Fibroblast of skin of left biceps (primary cell): Measurements from ENCODE around the gene MRPL23.

ENCODE experiments used
- DNase-seq, 2 experiments: peaks; one replicate each; pipeline ENCODE4 v3.0.0-alpha.2; 2013; ENCODE audit warnings: low read depth in 2 of 2

Gene MRPL23

DNA sequence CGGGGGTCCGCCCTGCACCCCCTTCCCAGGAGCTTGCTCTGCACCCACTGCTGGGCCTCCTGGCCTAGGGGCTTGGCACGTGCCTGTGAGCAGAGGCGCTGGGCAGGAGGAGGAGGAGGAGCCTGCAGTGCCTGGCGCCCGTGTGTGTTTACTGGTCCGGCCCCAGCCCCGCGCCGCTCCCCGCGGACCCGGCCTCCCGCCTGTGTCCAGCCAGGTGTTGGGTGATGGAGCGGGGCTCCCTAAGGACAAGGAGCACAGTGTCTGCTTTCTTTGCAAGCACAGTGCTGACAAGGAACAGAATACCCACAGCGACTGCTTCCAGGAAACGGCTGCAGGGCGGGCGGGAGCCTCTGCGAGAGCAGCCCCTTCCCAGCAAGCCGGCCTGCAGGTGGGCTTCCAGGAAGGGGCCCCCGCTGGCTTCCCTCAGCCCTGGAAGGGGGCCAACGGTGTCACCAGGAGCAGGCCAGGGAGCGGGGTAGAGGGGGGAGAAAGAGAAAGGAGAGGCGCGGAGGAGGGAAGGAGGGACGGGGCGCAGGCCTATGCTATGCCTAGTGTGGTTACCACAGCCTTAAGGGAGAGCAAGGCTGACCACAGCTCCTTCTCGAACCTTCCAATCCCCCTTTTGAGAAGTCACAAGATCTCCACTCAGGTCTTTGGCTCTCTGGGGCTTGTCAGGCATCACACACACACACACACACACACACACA lies 43.9 kb downstream of the MRPL23 start:
- no peak for DNase-seq

DNA sequence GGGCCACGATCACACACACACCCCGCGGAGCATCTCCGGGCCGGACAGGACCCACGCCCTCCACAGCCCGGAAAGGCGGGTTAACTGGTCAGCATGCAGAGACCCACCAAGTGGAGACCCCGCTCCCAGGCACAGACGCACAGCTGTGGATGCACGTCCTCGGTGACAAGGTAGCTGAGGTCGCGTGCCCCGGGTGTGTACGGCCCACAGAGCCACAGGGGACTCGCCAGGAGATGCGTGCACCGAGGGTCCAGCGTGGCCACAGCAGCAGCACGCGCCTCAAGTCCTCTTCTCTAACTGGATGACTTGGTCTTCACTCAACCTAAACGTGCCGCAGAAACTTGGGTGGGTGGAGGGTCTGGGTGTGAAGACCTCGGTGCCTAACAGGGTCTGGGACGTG lies 45.0 kb downstream of the MRPL23 start:
- no peak for DNase-seq

- no peak for DNase-seq
Measured at GRCh38 chr11:1994121-1994520, 47.0 kb downstream of the MRPL23 start.

GRCh38 chr11:1997755-1998154 lies 50.6 kb downstream of the MRPL23 start, which contains the start of gene H19:
Gene H19, minus strand, starts transcription at chr11:1997842.
- DNase-seq = no peak

DNA sequence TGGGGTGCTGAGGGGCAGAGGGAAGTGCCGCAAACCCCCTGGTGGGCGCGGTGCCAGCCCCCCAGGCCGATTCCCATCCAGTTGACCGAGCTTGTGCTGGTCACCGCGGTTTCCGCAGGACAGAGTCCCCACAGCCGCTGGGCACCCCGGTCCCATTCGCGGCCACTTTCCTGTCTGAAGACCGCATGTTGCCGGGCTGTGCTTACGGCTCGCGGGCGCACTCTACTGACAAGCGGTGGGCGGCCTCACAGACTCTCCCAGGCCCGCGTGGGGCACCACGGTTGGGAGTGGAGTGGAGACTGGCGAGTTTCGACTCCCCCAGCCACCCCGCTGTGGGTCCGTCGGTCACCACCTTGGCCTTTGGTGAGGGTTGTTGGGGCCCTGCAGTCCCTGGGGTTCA lies 51.2 kb downstream of the MRPL23 start:
- DNase-seq = no peak

- no peak for DNase-seq
Measured at GRCh38 chr11:1998861-1999260, 51.7 kb downstream of the MRPL23 start.

DNA sequence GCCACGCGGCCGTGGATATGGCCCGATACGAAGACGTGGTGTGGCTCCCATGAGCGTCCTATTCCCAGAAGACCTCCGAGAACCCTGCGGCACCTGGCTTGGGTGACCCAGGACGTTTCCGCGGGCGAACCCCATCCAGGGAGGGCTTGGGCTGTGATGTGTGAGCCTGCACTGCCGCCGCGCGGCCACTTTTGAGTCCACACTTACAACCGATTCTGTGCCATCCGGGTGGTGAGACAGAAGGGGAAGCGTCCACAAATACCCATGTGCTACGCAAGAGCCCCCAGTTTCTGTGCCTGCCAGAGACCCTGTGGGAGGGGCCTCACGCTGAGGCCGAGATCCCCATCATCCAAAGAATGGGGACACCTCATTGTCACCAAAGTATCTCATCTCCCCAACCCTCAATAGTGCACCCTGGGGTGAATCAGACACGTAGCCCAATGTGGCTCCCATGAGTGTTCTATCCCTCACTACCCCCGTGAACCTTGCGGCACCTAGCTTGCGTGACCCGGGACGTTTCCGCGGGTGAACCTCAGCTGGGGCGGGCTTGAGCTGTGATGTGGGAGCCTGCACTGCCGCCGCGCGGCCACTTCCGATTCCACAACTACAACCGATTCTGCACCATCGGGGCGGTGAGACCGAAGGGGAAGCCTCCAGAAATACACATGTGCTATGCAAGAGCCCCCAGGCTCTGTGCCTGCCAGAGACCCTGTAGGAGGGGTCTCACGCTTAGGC lies 55.1 kb downstream of the MRPL23 start:
- no peak for DNase-seq

- no peak for DNase-seq
Measured at GRCh38 chr11:2002807-2003206, 55.7 kb downstream of the MRPL23 start.

GRCh38 chr11:2004466-2004865 lies 57.3 kb downstream of the MRPL23 start:
- no peak for DNase-seq
